A673 (cell line): Measurements from ENCODE around the gene EFCAB5. TPM values are rescaled to one million over a fixed set of nuclear protein-coding genes. Genes with fewer than 3 reads are reported as not detected.

ENCODE experiments used
- BruUV-seq: library from RNA; stranded (reverse); fragments of 400-500 nt; replicated peaks from 2 replicates; lab custom pipeline; 2021; lab: Mats Ljungman, UMichigan
- CTCF ChIA-PET: fragments of 300-600 bp; sonication (Branson Sonifier 250); formaldehyde crosslinking; loops from one replicate; lab custom pipeline; 2022; ENCODE audit warnings: antibody characterized with exemption; lab: Charles Lee
- POLR2A ChIA-PET: fragments of 300-600 bp; sonication (Branson Sonifier 250); formaldehyde crosslinking; loops from one replicate; lab custom pipeline; 2022; ENCODE audit warnings: antibody characterized with exemption; ENCODE audit not compliant: low non-redundant PET; lab: Charles Lee
- DNase-seq: peaks from one replicate; pipeline ENCODE4 v3.0.0-alpha.2; 2015; ENCODE audit warnings: low spot score
- H3K27ac ChIP-seq: fragments of 200-600 bp; sonication (generic); 2 replicates; pipeline ENCODE4 v1.5.1; 2016; ENCODE audit warnings: mixed run types, low read depth, mild to moderate bottlenecking, mixed read lengths, antibody characterized with exemption, low read length; ENCODE audit not compliant: poor library complexity, severe bottlenecking
- H3K27me3 ChIP-seq: fragments of 200-600 bp; sonication (generic); replicated peaks from 2 replicates; pipeline ENCODE4 v1.6.1; 2017; ENCODE audit warnings: mixed run types, low read depth, mild to moderate bottlenecking, mixed read lengths, antibody characterized with exemption, low read length; ENCODE audit not compliant: insufficient read depth, poor library complexity
- H3K36me3 ChIP-seq: fragments of 200-600 bp; sonication (generic); 2 replicates; pipeline ENCODE4 v1.6.1; 2016; ENCODE audit warnings: mixed run types, mild to moderate bottlenecking, mixed read lengths, antibody characterized with exemption, low read length; ENCODE audit not compliant: insufficient read depth, poor library complexity, severe bottlenecking
- H3K4me1 ChIP-seq: fragments of 200-600 bp; sonication (generic); 2 replicates; pipeline ENCODE4 v1.6.1; 2017; ENCODE audit warnings: mixed run types, mild to moderate bottlenecking, mixed read lengths, antibody characterized with exemption, low read length; ENCODE audit not compliant: insufficient read depth, poor library complexity, severe bottlenecking
- H3K4me3 ChIP-seq: fragments of 200-600 bp; sonication (generic); 2 replicates; pipeline ENCODE4 v1.5.1; 2016; ENCODE audit warnings: low read depth, mixed run types, mild to moderate bottlenecking, mixed read lengths, low read length; ENCODE audit not compliant: poor library complexity, severe bottlenecking
- H3K9me3 ChIP-seq: fragments of 200-600 bp; sonication (generic); 2 replicates; pipeline ENCODE4 v1.6.1; 2016; ENCODE audit warnings: mixed run types, low read depth, mild to moderate bottlenecking, mixed read lengths, antibody characterized with exemption, low read length; ENCODE audit not compliant: poor library complexity, severe bottlenecking
- EZH2 ChIP-seq: fragments of 200-600 bp; sonication (generic); IDR thresholded peaks from 2 replicates; pipeline ENCODE4 v1.6.1; 2017; ENCODE audit warnings: borderline replicate concordance, low read depth, mild to moderate bottlenecking, mixed read lengths, antibody characterized with exemption, low read length; ENCODE audit not compliant: poor library complexity, severe bottlenecking
- intact Hi-C: fragments of 100-400 bp; cut with micrococcal nuclease; formaldehyde crosslinking; loops from one replicate; pipeline ENCODE4 v1.10.0; 2022; ENCODE audit not compliant: unreplicated experiment
- total RNA-seq: library from RNA; stranded (reverse); gene quantifications from 2 replicates; pipeline ENCODE4 v1.2.3, GENCODE V29; 2021
- TF ChIP-seq, protein P1 (sequence below): fragments of 300-800, 200-600 bp; sonication (generic); conservative IDR thresholded peaks from 2 replicates; pipeline ENCODE4 v1.5.1; 2017; ENCODE audit warnings: low read depth, mild to moderate bottlenecking, antibody characterized with exemption, low read length, moderate library complexity, mixed read lengths

Gene EFCAB5
- total RNA-seq, 1 experiment from 2014 or later: 2.8 TPM

DNA sequence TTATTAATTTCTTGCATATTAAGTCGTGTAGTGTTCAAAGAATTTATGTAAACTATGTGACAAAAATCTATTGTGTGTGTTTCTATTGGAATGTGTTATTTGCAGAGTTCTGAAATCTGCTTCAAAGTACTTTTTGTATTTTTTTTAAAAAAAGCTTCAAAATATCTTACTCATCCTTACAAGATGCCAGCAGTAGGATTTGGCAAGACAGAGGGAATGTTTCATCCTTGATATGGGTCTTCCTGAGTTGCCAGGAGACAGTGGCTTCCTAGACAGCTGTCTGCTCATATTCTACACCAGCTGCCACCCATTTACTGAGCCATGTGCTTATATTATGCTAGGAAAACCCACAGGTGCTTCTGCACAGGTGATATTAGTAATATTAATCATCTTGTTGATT lies 36.4 kb downstream of the EFCAB5 start:
- H3K27me3 ChIP-seq: no peaks in the 10 kb centered on the region
- intact Hi-C loops: no loop called here
- ChIA-PET POLR2A (no interaction called here), CTCF (no interaction called here)
- no peak for TF ChIP-seq EZH2
- TF ChIP-seq, protein P1, sequence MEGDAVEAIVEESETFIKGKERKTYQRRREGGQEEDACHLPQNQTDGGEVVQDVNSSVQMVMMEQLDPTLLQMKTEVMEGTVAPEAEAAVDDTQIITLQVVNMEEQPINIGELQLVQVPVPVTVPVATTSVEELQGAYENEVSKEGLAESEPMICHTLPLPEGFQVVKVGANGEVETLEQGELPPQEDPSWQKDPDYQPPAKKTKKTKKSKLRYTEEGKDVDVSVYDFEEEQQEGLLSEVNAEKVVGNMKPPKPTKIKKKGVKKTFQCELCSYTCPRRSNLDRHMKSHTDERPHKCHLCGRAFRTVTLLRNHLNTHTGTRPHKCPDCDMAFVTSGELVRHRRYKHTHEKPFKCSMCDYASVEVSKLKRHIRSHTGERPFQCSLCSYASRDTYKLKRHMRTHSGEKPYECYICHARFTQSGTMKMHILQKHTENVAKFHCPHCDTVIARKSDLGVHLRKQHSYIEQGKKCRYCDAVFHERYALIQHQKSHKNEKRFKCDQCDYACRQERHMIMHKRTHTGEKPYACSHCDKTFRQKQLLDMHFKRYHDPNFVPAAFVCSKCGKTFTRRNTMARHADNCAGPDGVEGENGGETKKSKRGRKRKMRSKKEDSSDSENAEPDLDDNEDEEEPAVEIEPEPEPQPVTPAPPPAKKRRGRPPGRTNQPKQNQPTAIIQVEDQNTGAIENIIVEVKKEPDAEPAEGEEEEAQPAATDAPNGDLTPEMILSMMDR: no peak
- H3K27ac ChIP-seq: no peak overlapping the region
- no peaks in the 10 kb centered on the region for H3K4me1 ChIP-seq
- no peak overlapping the region for H3K4me3 ChIP-seq
- H3K9me3 ChIP-seq: no peaks in the 10 kb centered on the region
- no peak for DNase-seq
- no peaks in the 10 kb centered on the region for H3K36me3 ChIP-seq
- no TSS peak for BruUV-seq

DNA sequence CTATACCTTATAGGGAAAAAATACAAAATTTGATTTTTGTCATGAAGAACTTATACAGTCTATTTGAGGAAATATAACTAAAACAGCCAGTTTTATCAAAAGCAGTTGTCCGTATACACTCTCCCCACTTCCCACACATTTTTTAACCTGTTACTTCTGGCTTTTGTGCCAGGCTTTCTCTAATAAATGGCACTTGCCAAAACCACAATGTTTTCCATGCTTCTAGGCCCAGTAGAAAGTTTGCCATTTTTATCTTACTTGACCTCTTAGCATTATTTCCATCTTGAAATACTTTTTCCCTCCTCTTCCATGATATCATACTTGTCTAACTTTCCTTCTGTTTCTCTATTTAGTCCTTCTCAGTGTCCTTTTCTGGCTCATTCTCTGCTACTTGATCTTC lies 38.8 kb downstream of the EFCAB5 start:
- no TSS peak for BruUV-seq
- DNase-seq: no peak
- CTCF ChIA-PET: no interaction called here
- TF ChIP-seq, protein P1: no peak
- TF ChIP-seq EZH2: no peak
- no peaks in the 10 kb centered on the region for H3K27me3 ChIP-seq
- no peak overlapping the region for H3K27ac ChIP-seq
- H3K4me1 ChIP-seq: no peaks in the 10 kb centered on the region
- POLR2A ChIA-PET: interaction anchor here (0.5 kb wide), 1 partner anchor 49 kb away, joined by 6 read pairs; no protein-coding TSS in a partner anchor
- intact Hi-C loops: no loop called here
- H3K36me3 ChIP-seq: no peaks in the 10 kb centered on the region
- no peaks in the 10 kb centered on the region for H3K9me3 ChIP-seq
- no peak overlapping the region for H3K4me3 ChIP-seq

DNA sequence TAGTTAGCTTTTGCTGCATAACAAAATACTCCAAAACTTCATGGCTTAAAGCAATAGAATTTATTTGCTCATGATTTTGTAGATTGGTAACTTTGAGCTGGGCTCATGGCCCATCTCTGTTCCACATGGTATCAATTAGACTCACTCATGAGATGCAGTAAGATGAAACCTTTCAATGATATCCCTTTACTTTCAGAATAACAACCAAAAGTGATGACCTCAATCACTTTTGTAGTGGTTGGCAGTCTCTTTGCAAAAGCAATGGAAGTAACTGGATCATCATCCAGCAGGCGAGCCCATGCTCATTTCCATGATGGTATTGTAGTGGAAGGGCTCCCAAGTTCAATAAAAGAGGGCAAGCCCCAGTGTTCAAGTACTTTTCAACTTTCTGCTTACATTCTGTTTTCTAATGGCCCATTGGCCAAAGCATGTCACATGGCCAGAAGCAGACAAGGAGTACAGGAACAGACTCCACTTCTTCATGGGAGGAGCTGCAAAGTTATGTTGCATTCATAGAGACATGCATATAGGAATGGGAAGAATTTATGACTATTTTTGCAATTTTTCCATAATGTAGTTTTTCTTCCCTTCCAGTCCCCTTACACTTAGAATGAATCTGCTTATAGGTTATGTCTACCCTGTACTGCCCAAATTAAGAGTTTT lies 41.7 kb downstream of the EFCAB5 start:
- POLR2A ChIA-PET: no interaction called here
- Histone ChIP-seq H3K27ac (no peak overlapping the region), H3K4me3 (no peak overlapping the region), H3K36me3 (no peaks in the 10 kb centered on the region), H3K9me3 (no peaks in the 10 kb centered on the region), H3K27me3 (no peaks in the 10 kb centered on the region), H3K4me1 (no peaks in the 10 kb centered on the region)
- BruUV-seq: no TSS peak
- CTCF ChIA-PET: no interaction called here
- intact Hi-C loops: no loop called here
- TF ChIP-seq EZH2: no peak
- TF ChIP-seq, protein P1: no peak
- DNase-seq: no peak
